HepG2 (cell line): ENCODE measurements around the gene TGM3. TPM values are rescaled to one million over a fixed set of nuclear protein-coding genes. Genes with fewer than 3 reads are reported as not detected.

Source experiments
- ATAC-seq: fragments of 200-7000 bp; cut with Tn5 transposase; 3 replicates; pipeline ENCODE4 v1.9.1; 2020; ENCODE audit warnings: mild to moderate bottlenecking, moderate library complexity
- BruUV-seq: library from RNA; stranded (reverse); fragments of 400-500 nt; replicated peaks from 2 replicates; lab custom pipeline; 2021; lab: Mats Ljungman, UMichigan
- CTCF ChIA-PET: fragments of 300-600 bp; formaldehyde crosslinking; extraction: SDS; loops from one replicate; lab custom pipeline; 2021; ENCODE audit warnings: low total read pairs, inconsistent platforms, low intra/inter-chr PET ratio; lab: Yijun Ruan, JAX
- POLR2A ChIA-PET: fragments of 350-600 bp; sonication (Branson Sonifier 250); formaldehyde crosslinking; loops from one replicate; lab custom pipeline; 2020; ENCODE audit warnings: antibody characterized with exemption, inconsistent platforms; lab: Yijun Ruan, JAX
- DNase-seq: peaks from one replicate; pipeline ENCODE4 v3.0.0-alpha.2; 2015; ENCODE audit warnings: low spot score
- FAIRE-seq: peaks from 3 replicates; lab custom pipeline; 2011; peaks lifted over from hg19 to GRCh38; lab: Jason Lieb, UNC
- H2AFZ ChIP-seq: one replicate; pipeline ENCODE4 v1.6.1; 2011; ENCODE audit warnings: low read length, inconsistent platforms
- H3K27ac ChIP-seq: fragments of 300-600 bp; 3 replicates; pipeline ENCODE4 v1.8.0; 2011; ENCODE audit warnings: mixed run types, mild to moderate bottlenecking, mixed read lengths, low read length, inconsistent platforms; ENCODE audit not compliant: insufficient read depth; ENCODE audit errors: extremely low read length
- H3K27me3 ChIP-seq, 2 experiments: fragments of 200-600 bp in 1 of 2; 2 replicates in 1 of 2; 3 replicates in 1 of 2; pipeline versions ENCODE4 v1.6.0 to v1.8.0; 2011; ENCODE audit warnings: low read length in 2 of 2, mild to moderate bottlenecking in 2 of 2, moderate library complexity in 2 of 2, inconsistent platforms in 1 of 2; ENCODE audit not compliant: insufficient read depth in 2 of 2, control insufficient read depth in 1 of 2
- H3K36me3 ChIP-seq, 2 experiments: fragments of 200-600 bp in 1 of 2; replicated peaks in 1 of 2; 2 replicates in 1 of 2; 3 replicates in 1 of 2; pipeline versions ENCODE4 v1.5.1 to v1.8.0; 2011; ENCODE audit warnings: low read length in 2 of 2, inconsistent platforms in 1 of 2; ENCODE audit not compliant: insufficient read depth in 2 of 2, control insufficient read depth in 1 of 2
- H3K4me1 ChIP-seq: 2 replicates; pipeline ENCODE4 v1.5.1; 2012; ENCODE audit warnings: low read length, inconsistent platforms; ENCODE audit not compliant: insufficient read depth
- H3K4me2 ChIP-seq: 2 replicates; pipeline ENCODE4 v1.6.0; 2011; ENCODE audit warnings: low read depth, low read length, inconsistent platforms
- H3K4me3 ChIP-seq, 3 experiments: fragments of 200-600 bp in 1 of 3; sonication (generic), shearing (Covaris generic) in 1 of 3; replicated peaks in 1 of 3; 2 replicates each; pipeline ENCODE4 v1.5.1; 2011 to 2016; ENCODE audit warnings: low read length in 3 of 3, inconsistent platforms in 2 of 3, low read depth in 2 of 3, mild to moderate bottlenecking in 2 of 3, control low read depth in 1 of 3, mixed read lengths in 1 of 3; ENCODE audit not compliant: insufficient read depth in 1 of 3
- H3K79me2 ChIP-seq: one replicate; pipeline ENCODE4 v1.6.1; 2011; ENCODE audit warnings: low read length, inconsistent platforms; ENCODE audit not compliant: insufficient read depth
- H3K9ac ChIP-seq: 2 replicates; pipeline ENCODE4 v1.6.0; 2011; ENCODE audit warnings: mild to moderate bottlenecking, low read depth, low read length, inconsistent platforms; ENCODE audit not compliant: insufficient read depth
- H3K9me3 ChIP-seq: 2 replicates; pipeline ENCODE4 v1.5.1; 2012; ENCODE audit warnings: mild to moderate bottlenecking, low read length
- H4K20me1 ChIP-seq: 2 replicates; pipeline ENCODE4 v1.6.0; 2011; ENCODE audit warnings: inconsistent platforms, mild to moderate bottlenecking, low read length, moderate library complexity; ENCODE audit not compliant: insufficient read depth
- BATF2 ChIP-seq: sonication (generic); formaldehyde crosslinking; IDR thresholded peaks from 2 replicates; pipeline ENCODE4 v1.8.0; 2022; ENCODE audit warnings: mild to moderate bottlenecking, missing genetic modification reagents, moderate library complexity
- DMAP1 ChIP-seq: IDR thresholded peaks from 2 replicates; pipeline ENCODE4 v1.6.1; 2016
- HDAC1 ChIP-seq: sonication (generic); formaldehyde crosslinking; IDR thresholded peaks from 2 replicates; pipeline ENCODE4 v1.5.1; 2020; ENCODE audit warnings: mild to moderate bottlenecking, missing genetic modification reagents
- MIXL1 ChIP-seq: IDR thresholded peaks from 2 replicates; pipeline ENCODE4 v1.6.1; 2016
- MXI1 ChIP-seq: IDR thresholded peaks from 3 replicates; pipeline ENCODE4 v1.6.1; 2012; ENCODE audit warnings: low read depth, low read length, inconsistent platforms, borderline replicate concordance
- POGK ChIP-seq: sonication (generic); formaldehyde crosslinking; conservative IDR thresholded peaks from 2 replicates; pipeline ENCODE4 v1.8.0; 2022; ENCODE audit warnings: mild to moderate bottlenecking, moderate library complexity, missing genetic modification reagents
- ZNF432 ChIP-seq: sonication (generic); formaldehyde crosslinking; IDR thresholded peaks from 2 replicates; pipeline ENCODE4 v1.5.0; 2020; ENCODE audit warnings: missing genetic modification reagents, mild to moderate bottlenecking, borderline replicate concordance
- ZNF7 ChIP-seq: IDR thresholded peaks from 2 replicates; pipeline ENCODE4 v1.6.1; 2016; ENCODE audit warnings: missing biosample characterization, missing genetic modification reagents
- WGBS: methylation state at CpG from one replicate; pipeline ENCODE4 v1.1.6; 2017; ENCODE audit warnings: low lambda C conversion rate; 5-methylcytosine and 5-hydroxymethylcytosine counted together
- in situ Hi-C: cut with HindIII; loops from 2 replicates; pipeline ENCODE4 v1.10.0; 2017; ENCODE audit warnings: low pct_unique_long_range_greater_than_20kb; ENCODE audit not compliant: extremely low pct_ligation_motif_present
- intact Hi-C: fragments of 100-400 bp; cut with micrococcal nuclease; formaldehyde crosslinking; loops from one replicate; pipeline ENCODE4 v1.10.0; 2022; ENCODE audit not compliant: unreplicated experiment
- polyA plus RNA-seq, 8 experiments: library from polyadenylated mRNA; depleted of rRNA in 3 of 8; stranded (reverse) in 7 of 8; unstranded in 1 of 8; fragments of >200 nt; fragmentation: Illumina TruSeq in 4 of 8; extraction: Trizol in 4 of 8; gene quantifications; 2 replicates each; pipeline versions ENCODE4 v1.2.1 to v1.2.3, GENCODE V29; 2011 to 2016; ENCODE audit warnings: low read depth in 4 of 8, missing spikeins in 1 of 8, mixed read lengths in 1 of 8; ENCODE audit not compliant: insufficient read depth in 1 of 8
- total RNA-seq, 5 experiments: library from RNA; depleted of rRNA; stranded (reverse); fragments of >200 nt; fragmentation: Illumina TruSeq; extraction: Trizol; gene quantifications; 2 replicates each; pipeline ENCODE4 v1.2.3, GENCODE V29; 2016; ENCODE audit warnings: low read depth in 1 of 5

The TGM3 gene
- total and polyA plus RNA-seq, 2 of the 13 experiments (the other 11 are each of a cell fraction or from before 2014, with no cell fraction given) = not detected

- TF ChIP-seq MXI1 = no peak
Measured at GRCh38 chr20:2253256-2253655, 42.5 kb upstream of the TGM3 start (continued).

- DNase-seq = no peak
- ChIA-PET POLR2A (no interaction called here), CTCF (no interaction called here)
- no peak overlapping the region for H3K4me2 ChIP-seq
- no peak for FAIRE-seq
- H3K4me3 ChIP-seq = no peak overlapping the region
- WGBS = 4% methylated on average over 1 of the region's 1 CpG
- no peaks in the 10 kb centered on the region for H4K20me1 ChIP-seq
- no peak overlapping the region for H2AFZ ChIP-seq
- H3K36me3 ChIP-seq = no peaks in the 10 kb centered on the region
- 0 out of 5 replicates have a peak, but pooled peaks cover 0 to 4% of the 10 kb centered on the region in 2 experiments for H3K27me3 ChIP-seq
- ATAC-seq = no peak
- TF ChIP-seq MIXL1 (CRISPR knock-in tag) (no peak), POGK (CRISPR knock-in tag) (no peak), ZNF7 (CRISPR knock-in tag) (0 out of 2 replicates have a peak, but pooled peaks have one; percentile 37), ZNF432 (CRISPR knock-in tag) (no peak), HDAC1 (CRISPR knock-in tag) (no peak), BATF2 (CRISPR knock-in tag) (0 out of 2 replicates have a peak, but pooled peaks have one; percentile 9), DMAP1 (CRISPR knock-in tag) (no peak)
- no peak overlapping the region for H3K27ac ChIP-seq
- in situ Hi-C loops (no loop called here), intact Hi-C loops (no loop called here)
- H3K4me1 ChIP-seq = no peaks in the 10 kb centered on the region
- H3K79me2 ChIP-seq = no peaks in the 10 kb centered on the region
- H3K9ac ChIP-seq = no peak overlapping the region
- H3K9me3 ChIP-seq = no peaks in the 10 kb centered on the region
- BruUV-seq = no TSS peak
Measured at GRCh38 chr20:2254333-2254732, 41.5 kb upstream of the TGM3 start.
